OCI-M2 (cell line): ENCODE results near the gene DELE1.
"Not testable (repeated sequence)": the region's sequence is repeated elsewhere in the genome, so short reads cannot be mapped to it uniquely, and the experiment has no call there.

Experiments
- DNase-seq: peaks from one replicate; lab custom pipeline; 2025; ENCODE audit not compliant: unreplicated experiment; lab: John Stamatoyannopoulos, UW

The DELE1 gene

DNA sequence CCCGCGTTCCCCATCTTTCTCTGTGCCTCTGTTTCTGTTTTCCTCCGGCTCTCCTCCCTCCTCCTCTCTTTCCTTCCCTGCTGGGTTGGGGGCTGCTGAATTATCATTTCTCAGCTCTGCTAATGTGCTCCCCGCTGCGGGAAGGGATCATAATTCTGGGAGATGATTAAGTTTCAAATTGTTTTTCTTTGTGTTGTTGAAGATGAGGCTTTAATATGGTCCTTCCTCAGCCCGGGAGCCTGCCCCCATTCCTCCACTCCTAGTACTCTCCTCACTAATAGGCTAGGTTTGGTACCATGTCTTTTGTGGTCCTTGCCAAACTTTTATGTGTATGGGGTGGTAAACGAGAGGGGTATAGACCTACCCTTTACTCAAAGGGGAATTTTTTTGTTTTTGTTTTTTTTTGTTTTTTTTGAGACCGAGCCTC is 39.8 kb upstream of the DELE1 start:
- no peak for DNase-seq

DNA sequence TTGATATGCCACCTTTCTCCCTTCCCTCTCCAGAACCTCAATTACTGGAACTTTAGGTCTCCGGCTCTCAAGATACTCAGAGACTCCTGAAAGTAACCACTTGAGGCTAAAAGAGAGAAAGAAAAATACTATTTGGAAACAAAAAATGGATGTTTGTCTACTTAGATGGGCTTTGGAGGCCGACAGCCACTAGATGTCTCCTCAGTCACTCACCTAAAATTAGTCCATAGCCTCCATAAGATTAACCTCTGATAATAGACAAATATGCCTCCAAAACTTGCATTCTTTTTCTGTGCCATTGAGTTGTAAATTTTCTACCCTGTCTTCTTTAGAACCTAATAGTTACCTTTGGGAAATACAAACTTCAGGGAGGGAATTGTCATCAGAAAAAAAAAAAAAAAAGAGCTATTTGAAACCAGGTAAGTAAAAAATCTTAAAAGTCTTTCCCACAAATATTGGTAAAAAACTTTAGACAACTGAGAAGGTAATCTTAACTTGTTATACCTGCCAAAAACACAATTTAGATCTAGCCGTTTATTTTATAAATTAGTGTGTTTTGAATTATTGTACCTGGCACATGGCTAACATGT is 34.3 kb upstream of the DELE1 start:
- DNase-seq = no peak

DNA sequence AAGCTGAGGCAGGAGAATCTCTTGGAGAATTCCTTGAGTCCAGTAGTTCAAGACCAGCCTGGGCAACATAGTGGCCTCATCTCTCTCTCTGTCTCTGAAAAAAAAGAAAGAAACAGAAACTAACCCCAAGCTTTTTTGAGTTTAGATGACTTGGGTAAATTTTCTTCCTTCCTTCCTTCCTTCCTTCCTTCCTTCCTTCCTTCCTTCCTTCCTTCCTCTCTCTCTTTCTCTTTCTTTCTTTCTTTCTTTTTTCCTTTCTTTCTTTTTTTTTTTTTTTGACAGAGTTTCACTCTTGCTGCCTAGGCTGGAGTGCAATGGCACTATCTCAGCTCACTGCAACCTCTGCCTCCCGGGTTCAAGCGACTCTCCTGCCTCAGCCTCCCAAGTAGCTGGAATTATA is 33.2 kb upstream of the DELE1 start:
- not testable (repeated sequence) for DNase-seq

DNA sequence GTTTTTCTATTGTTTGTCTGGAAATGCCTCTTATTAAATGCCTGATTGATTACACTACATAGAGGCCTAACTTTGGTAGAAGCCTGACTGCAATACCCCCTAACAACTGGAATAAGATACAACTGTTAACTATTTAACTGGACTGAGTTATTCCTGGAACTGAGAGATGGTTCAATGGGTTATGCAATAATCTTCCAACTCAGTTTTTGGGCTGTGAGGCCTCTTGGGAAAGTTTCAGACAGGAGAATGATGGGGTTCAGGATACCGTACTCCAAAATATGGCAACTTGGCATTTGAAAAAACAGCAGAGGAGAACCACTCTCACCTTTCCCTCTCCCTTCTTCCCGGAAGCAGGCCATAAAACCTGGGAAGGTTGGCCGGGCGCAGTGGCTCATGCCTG is 26.2 kb upstream of the DELE1 start:
- DNase-seq = no peak

DNA sequence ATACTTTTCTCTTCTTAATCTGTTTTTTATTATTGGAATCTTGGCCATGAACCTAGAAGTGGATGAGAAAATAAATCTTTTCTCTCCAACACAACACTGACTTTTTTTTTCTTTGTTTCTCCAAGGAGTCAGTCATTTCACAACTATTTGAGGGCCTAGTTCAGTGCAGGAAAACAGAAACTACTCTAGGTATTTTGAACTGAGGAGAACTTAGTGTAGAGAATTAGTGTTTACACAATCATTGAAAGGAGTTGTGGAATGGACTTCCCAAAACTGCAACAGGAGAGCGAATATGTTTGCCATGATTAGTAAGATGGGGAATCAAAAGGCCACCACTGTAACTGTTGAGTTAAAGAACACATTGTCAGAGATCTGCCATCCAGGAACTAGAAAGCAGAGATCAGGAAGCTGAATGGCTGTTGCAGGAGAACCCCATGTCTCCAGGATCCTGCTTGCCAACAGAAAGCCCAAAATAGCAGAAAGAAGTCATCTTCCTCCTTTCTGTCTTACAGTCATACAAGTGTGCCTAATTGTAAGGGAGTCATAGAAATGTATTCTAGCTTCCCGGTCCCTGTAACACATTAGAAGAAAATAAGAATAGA is 25.1 kb upstream of the DELE1 start:
- no peak for DNase-seq

DNA sequence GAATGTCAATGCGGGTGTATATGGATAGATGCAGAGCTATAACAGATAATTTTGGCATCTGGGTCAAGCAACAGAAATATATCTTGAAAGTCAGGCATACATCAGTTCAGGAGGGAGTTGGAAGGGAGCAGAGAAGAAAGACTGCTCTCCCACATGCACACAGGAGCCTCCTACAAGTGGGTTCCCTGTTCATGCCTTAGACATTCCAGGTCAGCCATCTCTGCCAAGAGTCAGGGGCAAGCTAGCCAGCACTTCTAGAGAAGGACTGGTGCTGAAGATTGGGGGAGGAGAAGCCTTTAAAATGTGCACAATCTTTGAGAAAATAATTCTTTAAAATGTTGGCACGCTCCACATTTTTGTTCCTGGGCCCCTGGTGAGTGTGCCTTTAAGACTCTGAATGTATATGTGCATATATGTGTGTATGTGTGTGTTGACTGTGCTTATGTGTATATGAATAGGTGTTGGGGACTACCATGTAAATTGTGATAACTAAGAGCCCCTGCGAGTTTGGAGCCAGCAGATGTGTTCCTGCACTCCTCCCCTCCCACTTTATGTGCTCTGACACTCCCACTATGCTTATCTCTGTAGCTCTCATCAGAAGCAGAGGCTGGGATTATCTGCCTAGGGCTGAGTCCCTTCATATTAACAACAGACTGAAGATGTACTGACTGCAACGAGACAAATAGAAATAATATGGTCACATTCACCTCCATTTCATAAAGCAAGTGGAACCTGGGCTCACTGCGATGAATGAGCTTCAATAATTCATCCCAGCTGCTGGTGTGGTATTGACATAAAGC is 21.5 kb upstream of the DELE1 start:
- no peak for DNase-seq

DNA sequence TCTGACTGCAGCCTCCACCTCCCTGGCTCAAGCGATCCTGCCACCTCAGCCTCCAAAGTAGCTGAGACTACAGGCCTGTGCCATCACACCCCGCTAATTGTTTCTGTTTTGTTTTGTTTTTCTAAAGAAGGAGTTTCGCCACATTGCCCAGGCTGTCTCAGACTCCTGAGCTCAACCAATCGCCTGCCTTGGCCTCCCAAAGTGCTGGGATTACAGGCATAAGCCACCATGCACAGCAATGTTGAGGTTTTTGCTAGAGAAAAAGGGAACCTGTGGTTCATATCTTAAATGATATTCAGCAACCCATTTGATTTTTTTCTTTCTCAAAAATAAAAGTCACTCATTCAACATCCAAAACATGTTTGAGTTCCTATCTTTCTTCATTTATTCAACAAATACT is 20.4 kb upstream of the DELE1 start:
- no peak for DNase-seq

DNA sequence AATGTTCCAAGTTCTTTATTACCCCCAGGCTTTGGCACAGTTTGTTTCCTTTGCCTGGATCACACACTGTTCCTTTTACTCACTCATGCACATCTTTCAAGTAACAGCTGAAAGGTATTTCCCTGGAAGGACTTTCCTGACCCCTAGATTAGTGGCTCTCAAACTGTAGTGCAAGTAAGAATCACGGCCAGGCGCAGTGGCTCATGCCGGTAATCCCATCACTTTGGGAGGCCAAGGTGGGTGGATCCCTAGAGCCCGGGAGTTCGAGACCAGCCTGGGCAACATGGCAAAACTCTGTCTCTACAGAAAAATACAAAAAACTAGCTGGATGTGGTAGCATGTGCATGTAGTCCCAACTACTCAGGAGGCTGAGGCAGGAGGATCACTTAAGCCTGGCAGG is 19.1 kb upstream of the DELE1 start:
- no peak for DNase-seq

DNA sequence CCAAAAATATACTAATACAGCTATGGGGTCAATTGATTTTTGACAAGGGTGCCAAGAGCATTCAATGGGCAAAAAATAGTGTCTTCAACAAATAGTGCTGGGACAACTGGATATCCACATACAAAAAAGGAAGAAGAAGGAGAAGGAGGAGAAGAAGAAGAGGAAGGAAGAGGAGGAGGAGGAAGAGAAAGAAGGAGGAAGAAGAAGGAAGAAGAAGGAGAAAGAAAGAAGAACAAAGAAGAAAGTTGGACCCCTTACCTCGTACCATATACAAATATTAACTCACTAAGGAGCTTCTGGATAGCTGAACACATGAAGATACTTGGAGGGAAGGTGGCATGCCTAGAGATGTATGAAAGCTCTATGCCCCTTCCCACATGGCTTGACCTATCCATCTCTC is 17.2 kb upstream of the DELE1 start:
- DNase-seq = no peak

DNA sequence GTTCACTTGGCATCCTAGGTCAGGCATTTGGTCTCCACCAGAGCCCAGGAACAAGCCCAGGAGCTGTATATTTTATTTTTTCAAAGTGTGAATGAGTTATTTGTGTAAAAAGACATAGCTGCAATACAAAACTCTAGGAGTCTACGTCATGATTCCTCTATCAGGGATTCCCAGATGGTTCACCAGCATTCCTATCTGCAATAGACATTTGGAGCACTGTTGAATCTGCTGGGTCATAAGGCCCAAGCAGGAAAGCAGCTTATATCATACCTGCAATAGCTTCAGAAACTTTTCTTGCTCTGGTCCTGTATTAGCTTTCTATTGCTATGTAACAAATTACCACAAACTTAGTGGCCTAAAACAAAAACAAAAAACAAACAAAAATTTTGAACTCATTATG is 16.7 kb upstream of the DELE1 start:
- DNase-seq = no peak

DNA sequence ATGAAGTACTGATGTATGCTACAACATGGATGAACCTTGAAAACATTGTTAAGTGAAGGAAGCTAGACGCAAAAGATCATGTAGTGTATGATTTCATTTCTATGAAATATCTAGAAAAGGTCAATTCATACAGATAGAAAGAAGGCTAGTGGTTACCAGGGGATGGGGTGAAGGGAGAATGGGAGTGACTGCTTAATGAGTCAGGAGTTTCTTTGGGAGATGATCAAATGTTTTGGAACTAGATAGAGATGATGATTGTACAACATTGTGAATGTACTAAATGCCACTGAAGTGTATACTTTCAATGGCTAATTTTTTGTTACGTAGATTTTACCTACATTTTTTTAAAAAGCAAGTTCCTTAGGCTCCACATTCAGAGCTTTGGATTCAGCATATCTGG is 14.9 kb upstream of the DELE1 start:
- no peak for DNase-seq

DNA sequence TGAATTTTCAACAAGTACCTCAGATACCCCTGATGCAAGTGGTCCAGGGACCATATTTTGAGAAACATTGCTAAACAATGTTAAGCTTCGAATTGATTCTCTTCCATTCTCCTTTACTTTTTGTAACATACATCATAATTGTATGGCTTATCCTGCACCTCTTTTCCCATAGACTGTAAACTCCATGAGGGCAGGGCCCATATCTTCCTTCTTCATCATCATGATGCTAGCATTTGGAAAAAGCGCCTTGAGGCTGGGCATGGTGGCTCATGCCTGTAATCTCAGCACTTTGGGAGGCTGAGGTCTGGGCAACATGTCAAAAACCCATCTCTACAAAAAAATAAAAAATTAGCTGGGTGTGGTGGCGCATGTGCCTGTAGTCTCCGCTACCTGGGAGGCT is 14.5 kb upstream of the DELE1 start:
- no peak for DNase-seq

DNA sequence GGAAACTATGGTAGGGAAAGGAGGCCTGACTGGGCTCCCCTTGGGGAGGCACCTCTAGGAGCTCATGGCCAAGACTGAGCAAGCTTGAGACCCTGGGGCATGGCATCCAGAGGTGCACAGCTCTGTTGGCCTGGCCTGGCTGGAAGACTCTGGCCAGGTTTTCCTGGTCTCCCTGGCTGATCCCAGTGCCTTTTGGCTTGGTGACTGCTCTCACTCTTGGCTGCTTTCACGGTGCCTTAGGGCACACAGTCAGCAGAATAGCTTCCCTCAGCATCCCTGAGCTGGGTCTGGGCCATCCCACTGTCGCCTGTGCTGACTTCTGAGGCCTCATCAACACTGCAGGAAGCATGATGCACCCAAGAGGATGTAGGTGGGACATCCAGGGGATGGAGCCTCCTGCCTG is 13.4 kb upstream of the DELE1 start:
- no peak for DNase-seq

DNA sequence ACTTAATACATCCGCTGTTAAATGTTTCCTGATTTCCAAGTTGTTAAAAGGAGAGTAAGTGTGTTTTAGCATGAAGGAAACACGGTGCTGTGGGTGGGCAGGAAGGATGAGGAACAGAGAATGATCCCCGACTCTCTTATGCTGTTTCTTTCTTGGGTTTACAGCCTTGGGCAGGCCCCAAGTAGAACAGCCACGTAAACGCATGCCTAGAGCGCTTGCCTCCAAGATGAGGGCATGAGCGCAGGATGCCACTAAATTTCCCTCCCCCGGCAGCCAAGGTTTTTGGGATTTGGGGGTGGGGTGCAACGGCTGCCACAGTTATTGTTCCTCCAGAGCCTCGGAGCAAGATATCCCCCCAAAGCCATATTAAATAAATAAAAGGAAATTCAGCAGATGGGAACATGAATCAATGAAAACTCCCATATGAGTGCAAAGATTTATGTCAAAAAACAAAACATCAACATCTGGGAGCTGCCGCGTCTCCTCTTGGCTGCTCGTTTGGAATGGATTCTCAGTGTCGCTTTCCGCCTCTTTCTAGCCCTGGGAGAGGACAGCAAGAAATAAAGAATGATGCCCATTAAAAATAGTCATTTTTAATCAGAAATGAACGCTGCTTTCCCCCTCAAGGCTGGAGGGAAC is 10.0 kb upstream of the DELE1 start:
- no peak for DNase-seq

DNA sequence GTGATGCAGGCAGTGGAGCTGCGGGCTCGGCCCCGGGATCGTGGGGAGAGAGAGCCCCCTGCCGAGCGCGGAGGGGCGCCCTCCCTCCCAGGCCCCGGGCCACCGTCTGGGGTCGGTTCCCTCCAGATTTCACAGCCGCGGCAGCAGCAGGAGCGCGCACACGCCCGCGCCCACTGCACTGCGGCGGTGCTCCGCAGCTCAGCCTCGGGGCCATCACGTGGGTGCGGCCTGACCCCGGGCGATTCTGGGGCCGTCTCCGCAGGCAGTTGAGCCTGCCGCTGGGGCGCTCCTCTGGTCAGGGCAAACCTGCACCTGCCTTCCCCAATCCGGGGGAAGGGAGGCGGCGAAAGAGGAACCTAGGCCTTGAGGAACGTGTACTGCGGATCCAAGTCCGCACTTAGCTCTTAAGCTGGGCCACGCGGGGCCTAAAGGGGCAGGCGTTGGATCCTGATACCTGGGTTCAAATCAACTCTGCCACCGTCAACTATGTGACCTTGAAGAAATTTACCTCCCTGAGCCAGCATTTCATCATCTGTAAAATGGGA is 9.4 kb upstream of the DELE1 start:
- no peak for DNase-seq

DNA sequence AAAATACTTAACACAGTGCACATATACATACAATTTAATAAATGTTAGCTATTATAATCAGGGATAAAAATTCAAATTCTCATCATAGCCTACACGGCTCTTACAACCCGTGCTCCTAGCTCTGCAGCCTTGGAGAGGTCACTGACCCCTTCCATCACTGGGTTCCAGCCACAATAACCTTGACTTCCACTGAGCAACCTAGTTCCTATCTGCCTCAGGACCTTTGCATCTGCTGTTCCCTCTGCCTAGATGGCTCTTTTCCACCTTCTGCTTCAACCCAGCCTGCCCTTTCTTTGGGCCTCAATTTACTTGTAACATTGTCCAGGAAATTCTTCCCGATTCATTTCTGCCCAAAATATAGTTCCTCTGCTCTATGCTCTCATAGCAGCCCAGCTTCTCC is 8.9 kb upstream of the DELE1 start:
- DNase-seq = no peak

DNA sequence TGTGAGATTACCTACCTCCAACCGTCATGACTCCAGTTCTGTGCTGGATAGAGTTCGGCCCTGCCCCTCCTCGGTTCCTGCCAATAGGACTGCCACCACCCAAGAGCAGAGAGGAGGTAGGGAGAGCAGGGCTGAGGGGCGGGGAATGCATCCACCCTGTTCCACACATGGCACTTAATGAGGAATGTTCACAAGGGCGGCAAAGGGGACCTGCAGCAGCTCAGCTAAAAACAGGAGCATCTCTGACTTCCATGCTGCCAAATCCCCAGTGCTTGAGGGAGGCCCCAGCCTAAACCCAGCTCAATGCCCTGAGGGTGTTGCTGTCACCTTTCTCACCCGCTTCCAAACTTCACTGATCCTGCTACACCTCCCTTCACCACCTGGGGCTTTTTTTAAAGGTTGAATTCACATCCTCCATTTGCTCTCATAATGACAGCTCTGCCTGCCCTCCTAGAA is 7.8 kb upstream of the DELE1 start:
- DNase-seq = no peak

DNA sequence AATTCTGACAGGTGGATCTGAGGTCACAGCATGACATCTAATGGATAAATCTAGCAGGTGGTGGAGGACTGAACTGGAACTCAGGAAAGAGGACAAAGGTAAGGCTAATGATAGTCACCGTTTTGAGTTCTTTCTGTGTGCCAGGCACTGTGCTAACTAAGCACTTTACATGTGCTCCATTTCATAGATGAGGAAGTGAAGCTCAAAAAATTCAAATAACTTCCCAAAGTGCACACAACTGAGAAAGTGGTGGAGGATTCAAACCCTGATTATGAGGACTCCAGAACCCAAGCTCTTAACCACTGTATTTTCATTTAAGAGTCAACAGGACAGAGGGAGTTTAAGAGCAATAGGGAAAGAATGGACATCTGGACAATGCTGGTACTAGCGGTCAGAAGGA is 7.1 kb upstream of the DELE1 start:
- no peak for DNase-seq

DNA sequence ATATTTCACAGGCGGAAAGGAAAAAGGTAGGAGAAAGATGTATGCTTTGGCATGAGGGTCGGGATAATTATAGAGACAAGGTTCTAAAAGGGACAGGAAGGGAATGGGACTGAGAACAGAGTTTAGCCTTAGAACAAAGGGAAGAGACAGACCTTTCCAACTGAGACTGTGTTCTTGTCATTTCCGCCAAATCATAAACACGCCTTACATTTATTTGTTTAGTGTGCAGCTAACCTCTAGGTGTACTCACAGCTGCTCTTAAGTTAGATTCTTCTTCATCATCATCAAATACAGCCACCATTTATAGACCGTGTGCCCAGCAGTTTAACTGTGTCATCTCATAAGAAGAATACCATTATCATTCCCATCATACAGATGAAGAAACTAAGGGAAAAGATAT is 5.9 kb upstream of the DELE1 start:
- no peak for DNase-seq

DNA sequence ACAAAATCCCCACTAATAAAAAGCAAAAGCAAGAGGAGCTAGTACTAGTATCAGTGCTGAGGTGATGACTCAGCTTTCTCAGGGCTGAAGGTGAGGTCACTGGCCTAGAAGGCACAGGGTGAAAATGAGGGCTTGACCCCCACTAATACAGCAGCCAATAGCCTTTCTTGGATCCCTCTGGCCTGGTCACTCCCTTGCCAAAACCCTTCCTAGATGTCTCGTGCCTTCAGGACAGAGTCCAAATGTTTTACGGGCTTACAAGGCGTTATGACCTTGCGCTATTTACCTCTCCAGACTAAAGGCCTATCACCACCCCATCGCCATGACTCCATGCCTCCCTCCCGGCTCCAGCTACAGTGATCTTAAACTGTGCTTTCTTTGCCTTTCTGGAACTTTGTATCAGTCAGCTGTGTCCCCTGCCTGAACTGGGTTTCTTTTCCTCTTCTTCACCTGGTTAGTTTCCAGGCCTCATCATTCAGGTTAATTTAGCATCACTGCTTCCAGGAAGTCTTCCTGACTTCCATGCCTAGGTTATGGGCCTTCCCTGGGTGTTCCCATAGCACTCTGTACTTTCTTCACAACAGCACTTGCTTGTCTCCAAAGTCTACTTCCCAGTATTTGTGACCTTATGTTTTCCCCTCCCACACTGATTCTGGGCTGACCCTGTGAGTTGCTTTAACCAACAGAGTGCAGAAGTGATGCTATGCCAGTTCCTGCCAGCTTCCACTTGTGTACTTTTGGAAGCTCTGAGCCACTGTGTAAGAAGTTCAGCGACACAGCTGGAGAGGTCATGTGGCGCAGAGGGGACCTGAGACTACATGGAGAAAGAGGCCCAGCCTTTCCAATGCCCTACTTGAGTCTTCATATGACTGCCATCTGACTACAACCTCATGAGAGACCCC is 4.2 kb upstream of the DELE1 start:
- DNase-seq = no peak

DNA sequence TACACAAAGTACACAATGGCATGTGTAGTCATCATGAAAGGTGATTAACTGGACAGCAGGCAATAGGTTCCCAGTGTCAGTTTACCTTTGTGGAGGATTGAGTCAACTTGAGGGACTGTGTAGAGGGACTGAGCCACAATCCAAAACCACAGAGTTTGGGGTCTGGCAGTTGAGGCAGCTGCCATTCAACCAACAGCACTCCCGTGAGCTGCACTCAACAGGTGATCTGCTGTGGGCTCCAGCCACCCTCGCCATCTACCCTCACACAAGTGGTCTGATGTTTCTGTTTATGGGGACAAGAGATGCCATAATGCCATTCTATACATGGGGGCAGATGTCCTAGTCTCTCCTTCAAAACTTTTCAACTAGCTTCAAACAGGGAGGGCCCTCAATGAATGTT is 2.9 kb upstream of the DELE1 start:
- DNase-seq = no peak
